HUES6 (cell line): Measurements from ENCODE around the gene KIF5A.

Source experiments
- H3K27ac ChIP-seq: 2 replicates; pipeline ENCODE4 v1.7.0; 2013; ENCODE audit warnings: low read depth, mild to moderate bottlenecking, low read length, inconsistent platforms
- H3K27me3 ChIP-seq: 2 replicates; pipeline ENCODE4 v1.6.1; 2013; ENCODE audit warnings: low read length; ENCODE audit not compliant: control insufficient read depth, insufficient read depth
- H3K36me3 ChIP-seq: 2 replicates; pipeline ENCODE4 v1.6.1; 2013; ENCODE audit warnings: low read length; ENCODE audit not compliant: control insufficient read depth, insufficient read depth
- H3K4me1 ChIP-seq: 2 replicates; pipeline ENCODE4 v1.6.1; 2013; ENCODE audit warnings: low read length; ENCODE audit not compliant: control insufficient read depth, insufficient read depth
- H3K4me3 ChIP-seq: 2 replicates; pipeline ENCODE4 v1.5.1; 2013; ENCODE audit warnings: low read depth, low read length
- H3K9ac ChIP-seq: one replicate; pipeline ENCODE4 v1.6.1; 2013; ENCODE audit warnings: mild to moderate bottlenecking, low read length
- H3K9me3 ChIP-seq: 2 replicates; pipeline ENCODE4 v1.6.1; 2013; ENCODE audit warnings: low read depth, low read length; ENCODE audit not compliant: control insufficient read depth, insufficient read depth

Gene KIF5A

DNA sequence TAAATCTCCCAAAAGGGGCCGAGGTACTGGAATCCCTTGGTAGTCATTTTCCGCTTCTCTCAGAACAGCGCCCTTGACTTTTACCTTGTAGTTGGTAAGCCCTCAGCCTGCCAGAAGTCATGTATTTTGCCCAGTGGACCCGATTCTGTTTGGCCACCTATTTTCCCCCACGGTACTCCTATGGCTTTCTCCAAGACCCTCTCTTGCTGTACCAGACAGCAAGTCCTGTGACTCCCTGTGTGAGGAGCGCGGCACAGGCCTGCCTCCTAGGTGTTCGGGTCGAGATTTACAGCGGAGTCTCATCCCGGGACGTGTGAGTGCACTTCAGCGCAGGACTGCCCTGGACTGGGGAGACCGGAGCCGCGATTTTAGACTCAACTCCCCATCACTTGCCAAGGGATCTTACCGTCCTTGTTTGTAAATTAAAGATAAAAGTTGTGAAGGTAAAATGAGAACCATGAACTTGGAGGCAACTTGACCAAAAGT, 28.3 kb upstream of the KIF5A start:
- Histone ChIP-seq H3K4me3 (peak overlapping the region; percentile 92), H3K4me1 (peaks cover 29% of the 10 kb centered on the region)

DNA sequence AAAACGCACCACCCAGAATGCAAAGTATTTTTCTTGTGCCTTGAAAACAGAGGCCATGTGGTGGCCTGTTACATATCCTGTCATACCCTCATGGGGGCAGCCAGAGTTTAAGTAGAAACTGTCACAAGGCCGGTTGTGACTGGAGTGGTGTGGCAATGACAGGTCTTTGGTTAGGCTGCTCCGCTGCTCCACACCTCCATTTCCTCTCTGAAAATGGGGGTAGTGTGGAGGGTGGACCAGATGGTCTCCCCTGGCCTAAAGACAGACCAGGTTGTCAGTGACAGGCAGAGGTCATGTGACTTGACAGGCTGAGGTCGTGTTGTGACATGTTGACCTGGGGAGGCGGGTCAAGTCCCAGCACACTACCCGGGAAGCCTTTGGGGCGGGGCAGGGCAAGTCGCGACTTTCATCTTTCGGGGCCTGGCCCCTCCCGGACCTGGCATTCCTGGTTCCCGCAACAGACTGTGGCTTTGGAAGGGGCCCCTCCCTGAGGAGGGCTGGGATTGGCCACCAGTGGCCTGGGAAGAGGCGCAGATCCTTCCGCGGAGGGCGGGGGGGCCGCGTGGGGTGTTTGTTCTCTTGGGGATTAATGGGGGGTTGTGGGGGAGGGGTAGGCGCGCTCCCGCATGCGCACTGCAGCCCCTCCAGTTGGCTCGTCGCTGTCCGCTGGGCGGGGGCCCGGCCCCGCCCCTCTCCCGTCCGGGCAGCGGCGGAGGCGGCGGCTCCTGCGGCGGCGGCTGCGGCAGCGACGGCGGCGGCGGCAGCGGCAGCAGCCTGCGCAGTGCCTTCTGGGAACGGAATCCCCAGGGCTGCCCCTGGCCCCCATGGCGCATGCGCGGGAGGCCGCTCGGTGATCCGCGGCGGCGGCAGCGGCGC, 27.6 kb upstream of the KIF5A start, which contains the start of gene MBD6:
TSS of gene MBD6 (plus strand) at position 814 of the 876 bp plus-strand sequence. CDS start 1,480 bp downstream, outside the sequence.
- H3K9ac ChIP-seq: peak within 1 kb of the TSS; percentile 88
- peaks cover 45% of the 10 kb centered on the region for H3K36me3 ChIP-seq
- peak within 1 kb of the TSS; percentile 0; the same call in 1 of the 2 replicates for H3K27ac ChIP-seq
- H3K9me3 ChIP-seq: no peaks in the 10 kb centered on the region
- H3K27me3 ChIP-seq: no peaks in the 10 kb centered on the region
- H3K4me1 ChIP-seq: peaks cover 29% of the 10 kb centered on the region
- H3K4me3 ChIP-seq: peak within 1 kb of the TSS; percentile 92

More for the DNA sequence above, 28.3 kb upstream of the KIF5A start:
- Histone ChIP-seq H3K9me3 (no peaks in the 10 kb centered on the region), H3K27me3 (no peaks in the 10 kb centered on the region), H3K27ac (no peak overlapping the region; the same call in 1 of the 2 replicates), H3K36me3 (peaks cover 47% of the 10 kb centered on the region), H3K9ac (peak overlapping the region; percentile 88)

DNA sequence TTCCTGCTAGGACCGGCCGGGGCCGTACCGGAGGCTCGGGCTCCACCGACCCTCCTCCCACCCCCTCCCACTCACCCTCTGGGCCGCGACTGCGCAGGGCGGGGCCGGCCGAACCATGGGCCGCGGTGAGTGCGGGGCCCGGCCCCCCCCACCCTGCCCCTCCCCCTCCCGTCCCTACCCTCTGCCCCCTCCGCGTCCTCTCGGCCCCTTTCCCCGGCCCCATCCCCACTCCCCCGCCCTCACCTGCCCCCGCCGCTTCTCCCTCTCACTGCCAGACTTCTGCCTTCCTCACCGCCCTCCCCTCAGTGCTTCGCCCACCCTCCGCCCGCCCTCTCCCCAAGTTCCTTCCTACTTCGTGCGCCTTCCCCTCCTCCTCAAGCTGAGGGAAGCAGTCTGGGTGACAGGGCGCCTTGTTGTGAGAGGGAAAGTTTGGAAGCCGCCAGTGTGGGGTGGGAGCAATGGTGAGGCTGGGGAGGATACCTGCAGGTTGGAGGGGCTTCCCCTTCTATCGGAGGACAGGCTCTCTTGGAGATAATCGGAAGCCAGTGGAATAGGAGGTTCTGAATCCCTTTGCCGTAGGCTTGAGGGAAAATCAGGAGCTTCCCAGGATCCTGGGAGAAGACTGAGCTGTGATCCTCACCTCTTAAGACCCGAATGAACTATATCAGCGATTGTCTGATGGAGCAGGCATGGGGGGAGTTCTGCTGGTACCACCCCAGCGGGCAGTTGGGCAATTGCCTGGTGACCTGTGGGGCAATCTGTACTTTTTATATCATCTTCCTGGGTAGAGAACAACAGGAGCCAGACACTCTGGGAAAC, 26.7 kb upstream of the KIF5A start:
- Histone ChIP-seq H3K27ac (no peak overlapping the region), H3K27me3 (no peaks in the 10 kb centered on the region), H3K36me3 (peaks cover 44% of the 10 kb centered on the region), H3K4me3 (peak overlapping the region; percentile 92), H3K4me1 (peaks cover 27% of the 10 kb centered on the region), H3K9me3 (no peaks in the 10 kb centered on the region), H3K9ac (peak overlapping the region; percentile 70)

DNA sequence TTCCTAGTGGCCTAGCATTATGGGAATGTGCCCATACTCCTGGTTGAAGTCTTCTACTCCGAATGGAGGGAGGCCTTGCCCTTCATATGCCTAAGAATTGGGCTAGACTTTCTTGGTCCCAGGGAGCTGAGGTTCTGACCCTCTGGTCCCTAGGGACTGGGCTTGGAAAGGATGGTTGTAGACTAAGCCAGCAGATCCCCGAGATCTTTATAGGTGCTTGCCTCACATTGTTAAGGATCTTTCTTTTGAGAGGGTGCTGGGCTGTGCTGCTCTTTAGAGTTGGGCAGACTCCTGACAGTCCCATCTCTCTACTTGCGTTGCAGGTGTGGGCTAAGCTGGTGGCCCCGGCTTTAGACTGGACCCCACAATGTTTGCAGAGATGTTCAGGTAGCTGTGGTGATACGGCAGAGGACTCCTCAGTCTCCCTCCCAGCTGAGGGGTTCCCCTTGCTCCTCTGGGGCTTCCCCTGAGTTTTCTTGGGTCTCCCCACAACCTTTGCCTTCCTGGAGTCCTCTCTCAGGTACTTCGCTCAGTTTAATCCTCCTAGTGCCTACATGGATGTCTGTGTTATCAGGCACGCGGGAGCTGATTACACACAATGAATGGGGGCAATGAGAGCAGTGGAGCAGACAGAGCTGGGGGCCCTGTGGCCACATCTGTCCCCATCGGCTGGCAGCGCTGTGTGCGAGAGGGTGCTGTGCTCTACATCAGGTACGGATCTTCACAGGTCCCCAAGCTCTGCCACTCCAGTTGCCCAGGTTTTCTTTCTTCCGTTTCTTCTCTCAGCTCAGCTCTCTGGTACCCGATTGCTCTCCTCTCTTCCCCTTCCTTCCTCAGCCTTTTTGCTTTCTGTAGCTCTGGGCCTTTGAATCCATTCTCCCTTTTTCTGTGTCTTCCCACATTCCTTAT, 25.9 kb upstream of the KIF5A start:
- Histone ChIP-seq H3K9ac (peak overlapping the region; percentile 67), H3K27me3 (no peaks in the 10 kb centered on the region), H3K4me3 (peak overlapping the region; percentile 92), H3K36me3 (peaks cover 45% of the 10 kb centered on the region), H3K27ac (no peak overlapping the region), H3K9me3 (no peaks in the 10 kb centered on the region), H3K4me1 (peaks cover 19% of the 10 kb centered on the region)

DNA sequence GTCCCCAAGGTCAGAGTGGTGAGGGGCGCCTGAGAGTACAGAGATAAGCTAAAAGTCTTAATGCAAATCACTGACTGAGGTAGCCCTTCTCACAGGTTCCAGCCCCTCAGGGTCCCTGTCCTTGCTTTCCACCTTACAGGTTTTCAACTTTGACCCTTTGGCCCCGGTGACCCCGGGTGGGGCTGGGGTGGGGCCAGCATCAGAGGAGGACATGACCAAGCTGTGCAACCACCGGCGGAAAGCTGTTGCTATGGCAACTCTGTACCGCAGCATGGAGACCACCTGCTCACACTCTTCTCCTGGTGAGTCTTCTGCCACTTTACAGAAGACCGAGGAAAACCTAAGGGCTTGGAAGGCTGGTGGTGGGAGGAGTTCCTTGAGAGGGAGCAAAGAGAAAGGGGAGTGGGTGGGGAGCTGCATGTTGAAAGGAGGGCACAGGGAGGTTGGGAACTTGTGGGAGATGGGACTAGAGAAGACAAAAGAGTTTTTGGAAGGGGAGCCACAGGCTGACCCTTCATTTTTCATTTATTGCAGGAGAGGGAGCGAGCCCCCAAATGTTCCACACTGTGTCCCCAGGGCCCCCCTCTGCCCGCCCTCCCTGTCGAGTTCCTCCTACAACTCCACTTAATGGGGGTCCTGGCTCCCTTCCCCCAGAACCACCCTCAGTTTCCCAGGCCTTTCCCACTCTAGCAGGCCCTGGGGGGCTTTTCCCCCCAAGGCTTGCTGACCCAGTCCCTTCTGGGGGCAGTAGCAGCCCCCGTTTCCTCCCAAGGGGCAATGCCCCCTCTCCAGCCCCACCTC, 24.8 kb upstream of the KIF5A start:
- Histone ChIP-seq H3K9ac (no peak overlapping the region), H3K4me3 (no peak overlapping the region)

DNA sequence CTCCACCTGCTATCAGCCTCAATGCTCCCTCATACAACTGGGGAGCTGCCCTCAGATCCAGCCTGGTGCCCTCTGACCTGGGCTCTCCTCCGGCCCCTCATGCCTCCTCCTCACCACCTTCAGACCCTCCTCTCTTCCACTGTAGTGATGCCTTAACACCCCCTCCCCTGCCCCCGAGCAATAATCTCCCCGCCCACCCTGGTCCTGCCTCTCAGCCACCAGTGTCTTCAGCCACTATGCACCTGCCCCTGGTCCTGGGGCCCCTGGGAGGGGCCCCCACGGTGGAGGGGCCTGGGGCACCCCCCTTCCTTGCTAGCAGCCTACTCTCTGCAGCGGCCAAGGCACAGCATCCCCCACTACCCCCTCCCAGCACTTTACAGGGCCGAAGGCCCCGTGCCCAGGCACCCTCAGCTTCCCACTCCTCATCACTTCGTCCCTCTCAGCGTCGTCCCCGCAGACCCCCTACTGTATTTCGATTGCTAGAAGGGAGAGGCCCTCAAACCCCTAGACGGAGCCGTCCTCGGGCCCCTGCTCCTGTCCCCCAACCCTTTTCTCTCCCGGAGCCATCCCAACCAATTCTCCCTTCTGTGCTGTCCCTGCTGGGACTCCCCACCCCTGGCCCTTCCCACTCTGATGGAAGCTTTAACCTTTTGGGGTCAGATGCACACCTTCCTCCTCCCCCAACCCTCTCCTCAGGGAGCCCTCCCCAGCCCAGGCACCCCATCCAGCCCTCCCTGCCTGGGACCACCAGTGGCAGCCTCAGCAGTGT, 24.0 kb upstream of the KIF5A start:
- no peaks in the 10 kb centered on the region for H3K9me3 ChIP-seq
- peaks cover 53% of the 10 kb centered on the region for H3K36me3 ChIP-seq
- H3K27me3 ChIP-seq: no peaks in the 10 kb centered on the region
- H3K4me1 ChIP-seq: peaks cover 16% of the 10 kb centered on the region
- no peak overlapping the region for H3K4me3 ChIP-seq
- no peak overlapping the region for H3K9ac ChIP-seq
- no peak overlapping the region for H3K27ac ChIP-seq

More for the DNA sequence above, 24.8 kb upstream of the KIF5A start:
- H3K4me1 ChIP-seq: peaks cover 16% of the 10 kb centered on the region
- no peaks in the 10 kb centered on the region for H3K9me3 ChIP-seq
- no peak overlapping the region for H3K27ac ChIP-seq
- peaks cover 45% of the 10 kb centered on the region for H3K36me3 ChIP-seq
- H3K27me3 ChIP-seq: no peaks in the 10 kb centered on the region

DNA sequence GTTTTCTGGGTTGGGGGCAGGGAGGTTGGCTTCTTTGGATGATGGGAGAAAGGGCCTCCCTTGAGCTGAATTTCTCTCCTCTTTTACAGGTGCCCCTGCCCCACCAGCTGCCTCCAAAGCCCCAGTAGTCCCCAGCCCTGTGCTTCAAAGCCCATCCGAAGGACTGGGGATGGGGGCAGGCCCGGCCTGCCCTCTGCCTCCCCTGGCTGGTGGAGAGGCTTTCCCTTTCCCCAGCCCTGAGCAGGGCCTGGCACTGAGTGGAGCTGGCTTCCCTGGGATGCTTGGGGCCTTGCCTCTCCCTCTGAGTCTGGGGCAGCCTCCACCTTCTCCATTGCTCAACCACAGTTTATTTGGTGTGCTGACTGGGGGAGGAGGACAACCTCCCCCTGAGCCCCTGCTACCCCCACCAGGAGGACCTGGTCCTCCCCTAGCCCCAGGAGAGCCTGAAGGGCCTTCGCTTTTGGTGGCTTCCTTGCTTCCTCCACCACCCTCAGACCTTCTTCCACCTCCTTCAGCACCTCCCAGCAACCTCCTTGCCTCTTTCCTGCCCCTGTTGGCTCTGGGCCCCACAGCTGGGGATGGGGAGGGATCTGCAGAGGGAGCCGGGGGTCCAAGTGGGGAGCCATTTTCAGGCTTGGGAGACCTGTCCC, 23.2 kb upstream of the KIF5A start:
- Histone ChIP-seq H3K27me3 (no peaks in the 10 kb centered on the region), H3K4me3 (no peak overlapping the region), H3K27ac (no peak overlapping the region), H3K9ac (no peak overlapping the region), H3K36me3 (peaks cover 61% of the 10 kb centered on the region), H3K4me1 (peaks cover 12% of the 10 kb centered on the region), H3K9me3 (no peaks in the 10 kb centered on the region)

DNA sequence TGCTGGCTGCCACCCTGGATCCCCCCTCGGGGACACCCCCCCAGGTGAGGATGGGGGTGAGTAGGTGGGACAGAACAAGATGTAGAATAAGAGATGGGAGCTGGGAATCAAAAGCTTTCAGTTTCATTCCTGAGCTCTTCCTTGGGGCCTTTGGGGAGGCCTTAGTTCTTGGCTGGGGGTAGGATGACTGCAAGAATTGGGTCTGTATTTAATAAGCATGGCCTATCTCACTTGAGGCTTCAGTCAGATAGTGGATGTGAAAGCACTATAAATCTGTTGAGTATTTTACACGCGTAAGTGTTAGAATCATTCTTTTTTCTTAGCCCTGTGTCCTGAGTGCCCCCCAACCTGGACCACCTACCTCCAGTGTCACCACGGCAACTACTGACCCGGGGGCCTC, 22.7 kb upstream of the KIF5A start:
- Histone ChIP-seq H3K9me3 (no peaks in the 10 kb centered on the region), H3K27ac (no peak overlapping the region), H3K9ac (no peak overlapping the region), H3K4me1 (peaks cover 9% of the 10 kb centered on the region), H3K4me3 (no peak overlapping the region), H3K36me3 (peaks cover 67% of the 10 kb centered on the region), H3K27me3 (no peaks in the 10 kb centered on the region)

DNA sequence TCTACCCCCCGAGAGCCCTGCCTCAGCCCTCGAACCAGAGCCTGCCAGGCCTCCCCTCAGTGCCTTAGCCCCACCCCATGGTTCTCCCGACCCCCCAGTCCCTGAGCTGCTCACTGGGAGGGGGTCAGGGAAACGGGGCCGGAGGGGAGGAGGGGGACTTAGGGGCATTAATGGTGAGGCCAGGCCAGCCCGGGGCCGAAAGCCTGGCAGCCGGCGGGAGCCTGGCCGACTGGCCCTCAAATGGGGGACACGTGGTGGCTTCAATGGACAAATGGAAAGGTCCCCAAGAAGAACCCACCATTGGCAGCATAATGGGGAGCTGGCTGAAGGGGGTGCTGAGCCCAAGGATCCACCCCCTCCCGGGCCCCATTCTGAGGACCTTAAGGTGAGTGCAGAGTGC, 21.7 kb upstream of the KIF5A start:
- Histone ChIP-seq H3K27me3 (no peaks in the 10 kb centered on the region), H3K27ac (no peak overlapping the region), H3K9me3 (no peaks in the 10 kb centered on the region), H3K36me3 (peaks cover 76% of the 10 kb centered on the region), H3K4me1 (peaks cover 9% of the 10 kb centered on the region), H3K4me3 (no peak overlapping the region), H3K9ac (no peak overlapping the region)
